Type B pancreatic cell (in vitro differentiated cells): ENCODE measurements around the gene AGAP5. TPM values are rescaled to one million over a fixed set of nuclear protein-coding genes. Genes with fewer than 3 reads are reported as not detected.
"Not testable (repeated sequence)": the region's sequence is repeated elsewhere in the genome, so short reads cannot be mapped to it uniquely, and the experiment has no call there.

Experiments
- DNase-seq: peaks from one replicate; pipeline ENCODE4 v3.0.0; 2021; ENCODE audit warnings: mixed read lengths; ENCODE audit not compliant: unreplicated experiment; ENCODE audit errors: extremely low spot score
- H3K27ac Mint-ChIP-seq: 2 replicates; pipeline ENCODE4 v1.8.0; 2021; ENCODE audit warnings: mild to moderate bottlenecking, mixed read lengths
- H3K27me3 Mint-ChIP-seq: 2 replicates; pipeline ENCODE4 v1.8.0; 2021; ENCODE audit warnings: mixed read lengths
- H3K36me3 Mint-ChIP-seq: 2 replicates; pipeline ENCODE4 v1.8.0; 2021; ENCODE audit warnings: mixed read lengths
- H3K4me1 Mint-ChIP-seq: one replicate; pipeline ENCODE4 v1.8.0; 2021; ENCODE audit warnings: mixed read lengths; ENCODE audit not compliant: unreplicated experiment
- H3K4me3 Mint-ChIP-seq: 2 replicates; pipeline ENCODE4 v1.8.0; 2021; ENCODE audit warnings: mild to moderate bottlenecking, mixed read lengths
- H3K9me3 Mint-ChIP-seq: 2 replicates; pipeline ENCODE4 v1.8.0; 2021; ENCODE audit warnings: mixed read lengths
- CTCF ChIP-seq: fragments of 200-600 bp; sonication (generic); conservative IDR thresholded peaks from 2 replicates; pipeline ENCODE4 v1.5.0; 2021; ENCODE audit warnings: antibody characterized with exemption, mild to moderate bottlenecking
- total RNA-seq: library from RNA; stranded (reverse); gene quantifications from 2 replicates; pipeline ENCODE4 v1.2.1, GENCODE V29; 2021; ENCODE audit warnings: low replicate concordance

The AGAP5 gene
- total RNA-seq, 1 donor from 2014 or later: 10.3 TPM

GRCh38 chr10:73664156-73665040 lies 33.5 kb downstream of the AGAP5 start:
- H3K4me3 Mint-ChIP-seq, DNase-seq, H3K4me1 Mint-ChIP-seq: not testable (repeated sequence)

GRCh38 chr10:73663621-73664020 lies 34.3 kb downstream of the AGAP5 start:
- peak; percentile 44 for DNase-seq

More at GRCh38 chr10:73664156-73665040, 33.5 kb downstream of the AGAP5 start:
- not testable (repeated sequence) for H3K36me3 Mint-ChIP-seq, H3K27ac Mint-ChIP-seq, H3K9me3 Mint-ChIP-seq, H3K27me3 Mint-ChIP-seq

DNA sequence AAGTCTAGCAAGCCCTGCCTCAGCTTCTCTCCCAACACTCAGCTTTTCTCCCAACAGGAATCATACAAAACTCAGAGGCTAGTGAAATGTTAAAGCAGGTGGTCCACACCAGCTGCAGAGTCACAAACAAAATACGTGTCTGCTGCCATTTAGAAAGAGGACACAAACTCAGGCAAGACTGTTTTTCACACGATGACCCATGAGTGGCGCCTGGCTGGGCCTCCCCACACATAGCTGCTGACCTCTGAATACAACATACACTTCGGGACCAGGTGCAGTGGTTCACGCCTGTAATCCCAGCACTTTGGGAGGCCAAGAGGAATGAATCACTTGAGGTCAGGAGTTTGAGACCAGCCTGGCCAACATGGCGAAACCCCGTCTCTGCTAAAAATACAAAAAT lies 35.2 kb downstream of the AGAP5 start:
- not testable (repeated sequence) for H3K27me3 Mint-ChIP-seq, H3K4me1 Mint-ChIP-seq, H3K36me3 Mint-ChIP-seq, H3K27ac Mint-ChIP-seq, H3K4me3 Mint-ChIP-seq, H3K9me3 Mint-ChIP-seq
- peak; percentile 32 for DNase-seq

More at GRCh38 chr10:73663621-73664020, 34.3 kb downstream of the AGAP5 start:
- not testable (repeated sequence) for H3K36me3 Mint-ChIP-seq, H3K4me1 Mint-ChIP-seq, H3K27me3 Mint-ChIP-seq, H3K4me3 Mint-ChIP-seq, H3K9me3 Mint-ChIP-seq, H3K27ac Mint-ChIP-seq

DNA sequence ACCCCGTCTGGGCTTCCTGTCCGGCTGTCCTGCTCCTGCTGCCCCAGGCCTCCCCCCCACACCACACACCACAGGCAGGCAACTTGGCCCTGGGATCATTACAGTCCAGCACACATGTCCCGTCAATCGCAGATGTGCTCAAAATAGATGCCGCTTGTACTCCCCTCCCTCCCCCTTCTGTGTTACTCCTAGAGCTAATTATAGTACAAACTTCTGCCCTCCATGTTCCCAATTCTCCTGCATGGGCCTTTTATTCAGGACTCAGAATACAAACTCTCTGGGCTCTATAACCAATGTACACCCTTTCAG lies 42.0 kb downstream of the AGAP5 start, which contains the start of gene SYNPO2L:
SYNPO2L (minus strand) TSS at position 40 of the 309 bp plus-strand sequence. CDS start 107 bp downstream, outside the sequence.
- no peaks in the 10 kb centered on the region for H3K36me3 Mint-ChIP-seq
- no peak for TF ChIP-seq CTCF
- H3K27me3 Mint-ChIP-seq: no peaks in the 10 kb centered on the region
- H3K27ac Mint-ChIP-seq: peak within 1 kb of the TSS; percentile 85
- DNase-seq: no peak
- H3K9me3 Mint-ChIP-seq: no peaks in the 10 kb centered on the region
- peaks cover 5% of the 10 kb centered on the region for H3K4me1 Mint-ChIP-seq
- no peak within 1 kb of the TSS for H3K4me3 Mint-ChIP-seq

- Mint-ChIP-seq H3K27me3 (no peaks in the 10 kb centered on the region), H3K36me3 (no peaks in the 10 kb centered on the region), H3K9me3 (no peaks in the 10 kb centered on the region), H3K4me1 (peaks cover 4% of the 10 kb centered on the region), H3K4me3 (no peak overlapping the region), H3K27ac (peak overlapping the region; percentile 85)
- no peak for TF ChIP-seq CTCF
- DNase-seq: no peak
These were observed 42.5 kb downstream of the AGAP5 start for GRCh38 chr10:73655257-73655989.

GRCh38 chr10:73653701-73654100 lies 44.2 kb downstream of the AGAP5 start:
- H3K4me3 Mint-ChIP-seq: no peak overlapping the region
- H3K27me3 Mint-ChIP-seq: no peaks in the 10 kb centered on the region
- TF ChIP-seq CTCF: no peak
- peak overlapping the region; percentile 47 for H3K27ac Mint-ChIP-seq
- no peaks in the 10 kb centered on the region for H3K9me3 Mint-ChIP-seq
- peaks cover 9% of the 10 kb centered on the region for H3K4me1 Mint-ChIP-seq
- no peak for DNase-seq
- no peaks in the 10 kb centered on the region for H3K36me3 Mint-ChIP-seq

- no peak for TF ChIP-seq CTCF
- Mint-ChIP-seq H3K27ac (no peak overlapping the region), H3K4me1 (peaks cover 9% of the 10 kb centered on the region), H3K9me3 (no peaks in the 10 kb centered on the region), H3K4me3 (no peak overlapping the region), H3K27me3 (no peaks in the 10 kb centered on the region), H3K36me3 (no peaks in the 10 kb centered on the region)
- DNase-seq: no peak
These were observed 44.7 kb downstream of the AGAP5 start for GRCh38 chr10:73653195-73653594.
